Hepatic stellate cell (primary cell): Measurements from ENCODE around the gene CEP170.
A peak's percentile ranks its signal among the peaks of the same experiment; 100 is the strongest.
"Not testable (repeated sequence)": the region's sequence is repeated elsewhere in the genome, so short reads cannot be mapped to it uniquely, and the experiment has no call there.

Source experiments
- DNase-seq: peaks from one replicate; pipeline ENCODE4 v3.0.0; 2011; ENCODE audit warnings: low spot score

Gene CEP170

DNA sequence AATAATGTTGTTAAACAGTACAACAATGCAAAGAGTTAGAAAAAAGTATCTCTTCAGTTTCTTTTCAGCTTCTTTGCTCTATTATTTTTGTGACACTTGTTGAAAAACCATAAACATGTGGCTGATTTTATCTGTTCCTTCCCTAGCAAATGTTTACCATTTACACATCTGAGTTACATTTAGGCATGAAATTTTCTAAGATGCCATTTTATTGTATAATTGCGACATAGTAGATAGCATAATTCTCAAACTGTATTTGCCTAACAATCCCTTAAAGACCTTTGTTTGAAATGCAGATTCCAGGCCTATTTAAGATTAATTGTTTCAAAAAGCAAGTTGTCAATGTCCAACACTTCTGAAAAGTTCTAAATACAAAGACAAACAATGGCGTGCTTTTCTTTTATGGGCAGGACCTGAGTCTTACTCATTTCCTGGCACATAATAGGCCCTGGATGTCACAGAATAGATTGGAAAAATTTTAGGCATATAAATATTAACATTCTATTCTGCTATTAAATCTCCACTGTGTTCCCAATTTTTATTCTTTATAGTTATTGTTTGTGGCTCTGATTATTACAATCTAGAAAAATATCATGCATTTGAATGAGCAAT is 81.2 kb downstream of the CEP170 start:
- not testable (repeated sequence) for DNase-seq

GRCh38 chr1:243164911-243165310 is 90.2 kb downstream of the CEP170 start:
- not testable (repeated sequence) for DNase-seq

DNA sequence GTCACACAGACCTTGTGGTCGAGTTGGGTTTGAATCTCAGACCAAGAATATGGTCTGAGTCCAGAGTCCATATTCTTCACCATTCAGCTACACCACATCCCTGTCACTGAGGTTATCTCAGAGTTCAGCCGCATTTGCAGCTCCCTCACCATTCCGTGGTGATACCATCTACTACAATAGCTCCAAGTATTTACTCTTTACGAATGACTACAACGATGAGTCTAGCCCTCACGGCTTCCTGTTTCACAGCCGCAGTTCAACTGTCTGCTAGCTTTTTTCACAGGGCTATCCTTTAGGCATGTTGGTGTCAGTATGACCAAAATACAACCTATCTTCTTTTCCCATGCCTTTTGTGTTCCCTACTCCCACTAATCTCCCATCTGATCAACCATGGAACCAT is 104.2 kb downstream of the CEP170 start:
- DNase-seq = not testable (repeated sequence)

DNA sequence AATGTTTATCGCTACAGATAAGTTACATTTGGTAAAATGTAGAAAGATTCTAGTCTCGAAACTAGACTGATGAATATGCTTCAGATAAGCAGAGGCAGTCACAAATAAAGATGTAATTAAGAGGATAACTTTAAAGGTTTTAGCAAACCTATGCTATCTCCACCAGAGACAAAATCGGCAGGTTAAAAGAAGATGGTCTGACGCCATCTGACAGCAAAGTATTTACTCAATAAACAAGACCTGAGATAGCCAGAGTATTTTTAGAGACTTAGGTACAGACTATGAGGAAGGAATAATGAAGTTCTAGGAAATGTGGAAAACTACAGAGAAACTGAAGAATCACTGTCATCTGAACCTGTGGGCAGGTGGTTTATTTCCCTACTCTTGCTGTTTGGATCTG is 106.0 kb downstream of the CEP170 start:
- DNase-seq = not testable (repeated sequence)

DNA sequence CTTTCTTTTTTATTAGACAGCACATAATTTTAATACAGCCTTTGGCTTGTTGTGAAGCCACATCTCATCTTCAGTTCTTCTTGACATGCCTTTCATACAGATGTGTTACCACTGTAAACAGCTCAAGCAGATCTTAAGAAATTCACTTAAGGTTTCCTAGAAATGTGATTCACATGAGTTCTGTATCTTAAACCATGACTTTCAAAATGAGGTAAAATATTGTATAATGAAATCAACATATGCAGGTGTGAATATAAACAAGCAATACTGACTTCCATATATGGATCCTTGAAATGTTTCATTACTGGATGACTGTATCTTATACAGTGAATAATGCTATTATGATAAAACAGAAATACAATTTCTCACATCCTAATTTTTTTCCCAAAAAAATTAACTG is 107.7 kb downstream of the CEP170 start:
- DNase-seq = not testable (repeated sequence)

GRCh38 chr1:243140498-243140897 is 114.6 kb downstream of the CEP170 start:
- not testable (repeated sequence) for DNase-seq

DNA sequence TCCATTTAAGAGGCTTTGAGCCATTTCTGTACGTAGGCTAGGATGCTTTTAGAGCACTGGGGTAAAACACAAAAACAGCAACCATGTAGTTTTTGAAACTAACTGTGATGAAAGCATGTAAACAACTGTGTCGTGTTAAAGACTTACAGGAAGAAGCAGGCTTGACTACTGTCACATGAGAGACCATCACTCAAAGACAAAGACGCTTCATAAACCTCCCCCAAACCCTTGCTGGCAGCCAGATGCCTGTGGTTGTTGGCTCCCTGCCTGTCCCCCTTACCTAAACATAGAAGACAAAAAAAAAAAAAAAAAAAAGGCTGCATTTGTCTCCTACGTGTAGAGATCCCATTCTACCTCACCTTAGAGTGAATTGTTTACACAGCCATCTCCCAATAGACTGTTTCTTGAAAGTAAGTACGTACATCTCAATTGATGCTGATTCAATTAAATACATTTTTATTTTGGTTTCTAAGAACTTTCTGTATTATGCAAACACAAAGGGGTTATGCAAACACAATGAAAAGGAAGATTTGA is 132.1 kb downstream of the CEP170 start:
- DNase-seq = not testable (repeated sequence)

- not testable (repeated sequence) for DNase-seq
These were observed 133.1 kb downstream of the CEP170 start for GRCh38 chr1:243121939-243122338.

DNA sequence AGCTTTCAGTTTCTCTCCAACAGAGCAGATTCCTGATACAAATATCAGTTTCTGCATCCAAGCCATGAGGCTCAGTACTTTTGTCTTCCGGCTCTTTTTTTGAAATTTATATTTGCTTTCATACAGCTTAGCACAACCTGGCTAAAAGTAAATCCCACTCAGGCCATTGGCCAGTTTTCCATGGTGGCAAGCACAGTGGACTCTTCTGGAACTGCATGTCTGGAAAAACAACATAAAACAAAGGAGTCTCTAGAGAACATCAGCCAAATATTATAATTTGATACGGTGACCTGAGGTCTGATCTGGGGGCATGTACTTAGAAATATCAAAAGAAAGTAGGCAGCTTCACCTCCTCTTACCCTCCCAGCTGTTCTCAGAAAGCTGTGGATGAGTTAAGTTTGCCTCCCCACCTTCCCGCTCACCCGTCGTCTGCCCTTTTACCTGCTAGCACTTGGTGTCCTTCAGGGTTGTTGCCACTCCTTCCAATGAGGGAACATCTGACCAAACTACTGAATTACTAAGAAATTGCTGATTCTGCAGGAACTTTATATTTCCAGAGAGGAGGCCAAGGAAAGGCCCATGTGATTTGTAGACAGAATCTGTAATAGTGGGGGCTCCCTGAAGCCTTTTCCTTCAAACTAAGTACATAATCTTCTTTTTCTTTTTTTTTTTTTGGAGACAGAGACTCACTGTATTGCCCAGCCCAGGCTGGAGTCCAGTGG is 136.3 kb downstream of the CEP170 start:
- not testable (repeated sequence) for DNase-seq

GRCh38 chr1:243116187-243116586 is 138.9 kb downstream of the CEP170 start:
- DNase-seq = not testable (repeated sequence)

GRCh38 chr1:243114769-243115168 is 140.3 kb downstream of the CEP170 start:
- DNase-seq = not testable (repeated sequence)

GRCh38 chr1:243114059-243114713 is 140.9 kb downstream of the CEP170 start:
- DNase-seq = peak; percentile 31

GRCh38 chr1:243107171-243107570 is 147.9 kb downstream of the CEP170 start:
- not testable (repeated sequence) for DNase-seq

- DNase-seq = not testable (repeated sequence)
These were observed 149.3 kb downstream of the CEP170 start for GRCh38 chr1:243105652-243106332.

DNA sequence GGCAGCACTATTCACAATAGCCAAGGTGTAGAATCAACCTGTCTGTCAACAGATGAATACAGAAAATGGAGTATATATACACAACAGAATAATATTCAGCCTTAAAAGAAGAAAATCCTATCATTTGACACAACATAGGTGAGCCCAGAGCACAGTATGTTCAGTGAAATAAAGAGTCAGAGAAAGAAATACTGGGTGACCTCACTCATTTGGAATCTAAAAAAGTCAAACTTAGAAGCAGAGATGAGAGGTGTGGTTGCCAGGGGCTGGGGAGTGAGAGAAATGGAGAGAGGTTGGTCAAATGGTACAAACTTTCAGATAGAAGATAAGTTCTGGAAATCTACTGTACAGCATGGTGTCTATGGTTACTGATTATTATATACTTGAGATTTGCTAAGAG is 150.0 kb downstream of the CEP170 start:
- not testable (repeated sequence) for DNase-seq

GRCh38 chr1:243104452-243104851 is 150.6 kb downstream of the CEP170 start:
- not testable (repeated sequence) for DNase-seq

GRCh38 chr1:243101551-243102050 is 153.5 kb downstream of the CEP170 start:
- not testable (repeated sequence) for DNase-seq

DNA sequence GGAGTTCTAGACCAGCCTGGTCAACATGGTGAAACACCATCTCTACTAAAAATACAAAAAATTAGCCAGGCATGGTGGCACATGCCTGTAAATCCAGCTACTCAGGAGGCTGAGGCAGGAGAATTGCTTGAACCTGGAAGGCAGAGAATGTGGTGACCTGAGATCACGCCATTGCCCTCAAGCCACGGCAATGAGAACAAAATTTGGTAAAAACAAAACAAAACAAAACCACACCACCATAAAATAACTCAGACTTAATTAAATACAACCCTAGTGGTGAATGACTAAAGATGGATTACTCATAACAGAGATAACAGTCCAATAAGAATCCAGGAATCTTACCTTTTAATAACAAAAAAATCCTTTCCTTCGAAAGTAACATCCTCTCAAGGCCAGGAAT is 167.7 kb downstream of the CEP170 start:
- not testable (repeated sequence) for DNase-seq
